GM12891 (cell line): ENCODE results near the gene LRP1B.

Experiments used
- POLR2A ChIP-seq: IDR thresholded peaks from 2 replicates; pipeline ENCODE4 v1.6.1; 2011; ENCODE audit warnings: low read depth, low read length, control low read depth
- POLR2AphosphoS5 ChIP-seq: IDR thresholded peaks from 2 replicates; pipeline ENCODE4 v1.6.1; 2011; ENCODE audit warnings: low read depth, low read length, control low read depth

DNA sequence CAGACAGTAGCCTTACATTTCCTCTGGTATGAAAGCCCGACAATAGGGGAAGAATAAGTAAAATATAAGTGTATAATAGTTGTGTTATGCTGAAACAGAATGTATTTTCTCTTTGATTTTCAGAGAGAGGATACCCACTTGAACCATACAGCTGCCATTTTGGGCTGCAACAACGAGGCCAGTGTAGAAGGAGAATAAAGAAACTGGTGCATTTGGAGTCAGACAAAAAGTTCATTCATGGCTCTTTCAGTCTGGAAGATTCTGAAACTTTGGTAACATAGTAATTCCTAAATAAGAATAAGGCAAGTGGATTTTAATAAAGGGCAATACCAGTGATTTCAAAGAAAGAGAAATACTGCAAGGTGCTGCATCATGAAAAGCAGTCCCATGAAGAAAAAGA, 610.9 kb downstream of the LRP1B start:
- TF ChIP-seq POLR2AphosphoS5 (no peak), POLR2A (no peak)
